Measurements from ENCODE around the gene TRIM43.
"Not testable (repeated sequence)": the region's sequence is repeated elsewhere in the genome, so short reads cannot be mapped to it uniquely, and the experiment has no call there.

TRIM43 gene

DNA sequence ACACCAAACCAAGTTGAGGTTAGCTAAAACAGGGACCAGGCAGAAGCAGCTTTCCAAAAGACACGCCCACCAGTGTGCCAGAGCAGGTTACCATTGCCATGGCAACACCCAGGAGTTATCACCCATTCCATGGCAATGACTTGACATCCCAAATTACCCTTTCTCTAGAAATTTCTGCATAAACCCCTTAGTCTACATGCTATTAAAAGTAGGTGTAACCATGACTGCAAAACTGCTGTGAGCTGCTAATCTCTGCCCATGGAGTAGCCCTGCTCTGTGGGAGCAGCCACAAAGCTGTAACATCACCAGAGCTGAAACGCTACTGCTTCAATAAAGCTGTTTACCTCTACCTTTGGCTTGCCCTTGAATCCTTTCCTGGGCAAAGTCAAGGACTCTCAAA, 18.0 kb downstream of the TRIM43 start:
- H3K14ac ChIP-seq (ENCODE audit: low read length); H3K4ac ChIP-seq (ENCODE audit: low read length); H3K36me3 ChIP-seq (replicated peaks in 1 of 2; ENCODE audit: control insufficient read depth in 2 of 2, insufficient read depth in 2 of 2, low read length in 2 of 2); H3K4me1 ChIP-seq (ENCODE audit: control insufficient read depth in 2 of 2, insufficient read depth in 1 of 2, low read depth in 1 of 2, low read length in 2 of 2); H3K27ac ChIP-seq (replicated peaks; ENCODE audit: low read length); H2BK5ac ChIP-seq (ENCODE audit: low read length); H3K9ac ChIP-seq (ENCODE audit: low read depth, low read length, poor library complexity); H3K27me3 ChIP-seq (ENCODE audit: control insufficient read depth in 3 of 3, insufficient read depth in 3 of 3, low read depth in 1 of 3, low read length in 3 of 3); H2AK5ac ChIP-seq (ENCODE audit: low read depth, low read length); H3K23ac ChIP-seq (ENCODE audit: low read depth, low read length, poor library complexity); H3K79me1 ChIP-seq (ENCODE audit: low read depth, low read length); DNase-seq (ENCODE audit: low spot score); H3K4me2 ChIP-seq (ENCODE audit: insufficient read depth, low read length, poor library complexity, severe bottlenecking); H4K8ac ChIP-seq (ENCODE audit: low read depth, low read length); H3K18ac ChIP-seq (ENCODE audit: low read length); H3K4me3 ChIP-seq (ENCODE audit: low read length in 2 of 2); H2BK12ac ChIP-seq (ENCODE audit: low read length); H2AFZ ChIP-seq (ENCODE audit: low read length); H2BK120ac ChIP-seq (ENCODE audit: low read depth, low read length); H4K91ac ChIP-seq (ENCODE audit: low read depth, low read length, poor library complexity); H2BK15ac ChIP-seq (ENCODE audit: low read length); H3K9me3 ChIP-seq (replicated peaks in 1 of 2; ENCODE audit: control insufficient read depth in 2 of 2, insufficient read depth in 1 of 2, low read depth in 1 of 2, low read length in 2 of 2): not testable (repeated sequence)
- no CpG with 5 or more reads among the region's 2 CpGs for WGBS, 2 donors (ENCODE audit: extremely low coverage in 2 of 2, insufficient read length in 2 of 2, insufficient replicate concordance in 1 of 2)

DNA sequence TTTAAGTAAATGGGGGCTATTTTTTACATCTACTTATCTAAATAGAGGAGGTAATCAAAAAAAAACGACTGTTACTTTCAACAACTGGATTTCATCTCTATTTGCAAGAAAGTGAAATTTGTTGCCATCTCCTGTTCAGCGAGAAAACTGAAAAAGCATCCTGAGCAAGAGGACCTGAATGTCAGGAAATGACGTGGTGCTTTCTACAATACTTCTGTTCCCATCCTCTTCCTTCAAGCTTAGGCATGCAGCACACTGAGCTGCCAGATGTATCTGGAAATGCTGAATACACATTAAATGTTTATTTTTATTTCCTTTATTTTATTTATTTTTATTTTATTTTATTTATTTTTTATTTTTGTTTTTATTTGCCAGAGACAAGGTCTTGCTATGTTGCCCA, 21.2 kb downstream of the TRIM43 start:
- no CpG with 5 or more reads among the region's 3 CpGs for WGBS, 2 donors (ENCODE audit: extremely low coverage in 2 of 2, insufficient read length in 2 of 2, insufficient replicate concordance in 1 of 2)
- H2BK120ac ChIP-seq (ENCODE audit: low read depth, low read length); H3K14ac ChIP-seq (ENCODE audit: low read length); H3K4me2 ChIP-seq (ENCODE audit: insufficient read depth, low read length, poor library complexity, severe bottlenecking); H3K36me3 ChIP-seq (replicated peaks in 1 of 2; ENCODE audit: control insufficient read depth in 2 of 2, insufficient read depth in 2 of 2, low read length in 2 of 2); H2AK5ac ChIP-seq (ENCODE audit: low read depth, low read length); H2BK15ac ChIP-seq (ENCODE audit: low read length); H4K8ac ChIP-seq (ENCODE audit: low read depth, low read length); H2BK5ac ChIP-seq (ENCODE audit: low read length); H3K4me3 ChIP-seq (ENCODE audit: low read length in 2 of 2); H3K79me1 ChIP-seq (ENCODE audit: low read depth, low read length); H2AFZ ChIP-seq (ENCODE audit: low read length); H3K27ac ChIP-seq (replicated peaks; ENCODE audit: low read length); DNase-seq (ENCODE audit: low spot score); H3K23ac ChIP-seq (ENCODE audit: low read depth, low read length, poor library complexity); H3K18ac ChIP-seq (ENCODE audit: low read length); H3K9me3 ChIP-seq (replicated peaks in 1 of 2; ENCODE audit: control insufficient read depth in 2 of 2, insufficient read depth in 1 of 2, low read depth in 1 of 2, low read length in 2 of 2); H3K9ac ChIP-seq (ENCODE audit: low read depth, low read length, poor library complexity); H3K27me3 ChIP-seq (ENCODE audit: control insufficient read depth in 3 of 3, insufficient read depth in 3 of 3, low read depth in 1 of 3, low read length in 3 of 3); H3K4me1 ChIP-seq (ENCODE audit: control insufficient read depth in 2 of 2, insufficient read depth in 1 of 2, low read depth in 1 of 2, low read length in 2 of 2); H3K4ac ChIP-seq (ENCODE audit: low read length); H4K91ac ChIP-seq (ENCODE audit: low read depth, low read length, poor library complexity); H2BK12ac ChIP-seq (ENCODE audit: low read length): not testable (repeated sequence)

DNA sequence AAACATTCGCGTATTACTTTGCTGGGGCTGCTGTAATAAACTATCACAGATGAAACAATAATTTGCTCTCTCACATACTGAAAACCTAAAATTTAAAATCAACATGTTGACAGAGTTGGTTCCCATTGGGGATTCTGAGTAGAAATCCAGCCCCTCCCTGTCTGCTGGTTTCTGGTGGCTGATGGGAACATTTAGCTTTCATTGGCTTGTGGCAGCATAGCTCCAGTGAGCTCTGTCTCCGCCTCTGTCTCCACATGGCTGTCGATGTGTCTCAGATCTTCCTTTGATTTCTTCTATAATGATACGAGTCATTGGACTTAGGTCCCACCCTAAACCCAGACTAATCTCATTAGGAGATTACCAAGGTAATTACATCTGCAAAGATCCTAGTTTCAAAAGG, 30.9 kb downstream of the TRIM43 start:
- not testable (repeated sequence) for H3K4me2 ChIP-seq (ENCODE audit: insufficient read depth, low read length, poor library complexity, severe bottlenecking); H2BK15ac ChIP-seq (ENCODE audit: low read length); H3K4me3 ChIP-seq (ENCODE audit: low read length in 2 of 2); H3K27me3 ChIP-seq (ENCODE audit: control insufficient read depth in 3 of 3, insufficient read depth in 3 of 3, low read depth in 1 of 3, low read length in 3 of 3); H3K14ac ChIP-seq (ENCODE audit: low read length); H2BK12ac ChIP-seq (ENCODE audit: low read length); H2BK120ac ChIP-seq (ENCODE audit: low read depth, low read length); H3K36me3 ChIP-seq (replicated peaks in 1 of 2; ENCODE audit: control insufficient read depth in 2 of 2, insufficient read depth in 2 of 2, low read length in 2 of 2); H2AK5ac ChIP-seq (ENCODE audit: low read depth, low read length); H3K79me1 ChIP-seq (ENCODE audit: low read depth, low read length); H3K4ac ChIP-seq (ENCODE audit: low read length); H2AFZ ChIP-seq (ENCODE audit: low read length); H4K91ac ChIP-seq (ENCODE audit: low read depth, low read length, poor library complexity); H3K27ac ChIP-seq (replicated peaks; ENCODE audit: low read length); H2BK5ac ChIP-seq (ENCODE audit: low read length); H3K23ac ChIP-seq (ENCODE audit: low read depth, low read length, poor library complexity); H3K9me3 ChIP-seq (replicated peaks in 1 of 2; ENCODE audit: control insufficient read depth in 2 of 2, insufficient read depth in 1 of 2, low read depth in 1 of 2, low read length in 2 of 2); H3K9ac ChIP-seq (ENCODE audit: low read depth, low read length, poor library complexity); H3K18ac ChIP-seq (ENCODE audit: low read length); H4K8ac ChIP-seq (ENCODE audit: low read depth, low read length); H3K4me1 ChIP-seq (ENCODE audit: control insufficient read depth in 2 of 2, insufficient read depth in 1 of 2, low read depth in 1 of 2, low read length in 2 of 2); DNase-seq (ENCODE audit: low spot score)
- WGBS, 2 donors (ENCODE audit: extremely low coverage in 2 of 2, insufficient read length in 2 of 2, insufficient replicate concordance in 1 of 2), result no CpG with 5 or more reads among the region's 5 CpGs

DNA sequence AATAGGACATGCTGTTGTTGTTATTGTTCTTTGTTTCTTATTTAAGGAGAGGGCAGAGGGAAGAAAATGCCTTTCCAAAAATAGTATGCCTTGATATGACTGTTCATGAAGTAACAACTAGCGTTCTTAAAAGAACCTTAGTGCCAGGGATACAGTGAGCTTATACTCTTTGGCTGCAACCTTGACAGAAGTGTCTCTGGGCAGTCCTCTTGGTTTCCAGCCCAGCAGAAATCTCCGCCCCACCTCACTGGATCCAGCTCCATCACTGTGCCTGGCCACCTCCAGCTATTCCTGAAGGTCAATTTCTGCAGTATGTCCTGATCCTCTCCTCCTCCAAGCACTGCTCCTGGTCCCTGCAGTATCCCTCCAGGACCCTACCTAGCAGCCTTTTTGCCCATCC, 39.2 kb downstream of the TRIM43 start:
- not testable (repeated sequence) for H4K91ac ChIP-seq (ENCODE audit: low read depth, low read length, poor library complexity); H4K8ac ChIP-seq (ENCODE audit: low read depth, low read length); H3K27me3 ChIP-seq (ENCODE audit: control insufficient read depth in 3 of 3, insufficient read depth in 3 of 3, low read depth in 1 of 3, low read length in 3 of 3); H3K23ac ChIP-seq (ENCODE audit: low read depth, low read length, poor library complexity); H3K9ac ChIP-seq (ENCODE audit: low read depth, low read length, poor library complexity); H3K9me3 ChIP-seq (replicated peaks in 1 of 2; ENCODE audit: control insufficient read depth in 2 of 2, insufficient read depth in 1 of 2, low read depth in 1 of 2, low read length in 2 of 2); H2AK5ac ChIP-seq (ENCODE audit: low read depth, low read length); H3K36me3 ChIP-seq (replicated peaks in 1 of 2; ENCODE audit: control insufficient read depth in 2 of 2, insufficient read depth in 2 of 2, low read length in 2 of 2); H3K27ac ChIP-seq (replicated peaks; ENCODE audit: low read length); H2BK5ac ChIP-seq (ENCODE audit: low read length); H3K18ac ChIP-seq (ENCODE audit: low read length); H2AFZ ChIP-seq (ENCODE audit: low read length); H3K14ac ChIP-seq (ENCODE audit: low read length); H3K4me3 ChIP-seq (ENCODE audit: low read length in 2 of 2); H3K4me1 ChIP-seq (ENCODE audit: control insufficient read depth in 2 of 2, insufficient read depth in 1 of 2, low read depth in 1 of 2, low read length in 2 of 2); H3K4me2 ChIP-seq (ENCODE audit: insufficient read depth, low read length, poor library complexity, severe bottlenecking); H3K79me1 ChIP-seq (ENCODE audit: low read depth, low read length); DNase-seq (ENCODE audit: low spot score); H2BK12ac ChIP-seq (ENCODE audit: low read length); H2BK15ac ChIP-seq (ENCODE audit: low read length); H3K4ac ChIP-seq (ENCODE audit: low read length); H2BK120ac ChIP-seq (ENCODE audit: low read depth, low read length)
- WGBS, 2 donors (ENCODE audit: extremely low coverage in 2 of 2, insufficient read length in 2 of 2, insufficient replicate concordance in 1 of 2), result no CpG with 5 or more reads among the region's 2 CpGs
